Endothelial cell of umbilical vein (primary cell): Measurements from ENCODE around the gene HMGCS1. TPM values are rescaled to one million over a fixed set of nuclear protein-coding genes. Genes with fewer than 3 reads are reported as not detected.

Source experiments
- BruUV-seq: library from RNA; stranded (reverse); fragments of 400-500 nt; replicated peaks from 2 replicates; lab custom pipeline; 2021; lab: Mats Ljungman, UMichigan
- CTCF ChIA-PET: fragments of 300-600, 350-600 bp; sonication (Branson Sonifier 250); formaldehyde crosslinking; loops from one replicate; lab custom pipeline; 2021; ENCODE audit warnings: antibody characterized with exemption, inconsistent platforms; lab: Charles Lee
- POLR2A ChIA-PET: fragments of 300-600, 350-600 bp; sonication (Branson Sonifier 250); formaldehyde crosslinking; loops from one replicate; lab custom pipeline; 2021; ENCODE audit warnings: antibody characterized with exemption, inconsistent platforms; lab: Charles Lee
- DNase-seq: peaks from one replicate; pipeline ENCODE4 v3.0.0-alpha.2; 2011; ENCODE audit warnings: low read depth, low spot score
- FAIRE-seq: peaks from 2 replicates; lab custom pipeline; 2011; peaks lifted over from hg19 to GRCh38; lab: Jason Lieb, UNC
- H2AFZ ChIP-seq: 2 replicates; pipeline ENCODE4 v1.6.0; 2012; ENCODE audit warnings: low read depth, low read length, control low read depth, inconsistent platforms
- H3K27ac ChIP-seq: 2 replicates; pipeline ENCODE4 v1.5.1; 2011; ENCODE audit warnings: low read depth, mild to moderate bottlenecking, control low read depth, low read length, moderate library complexity; ENCODE audit not compliant: insufficient read depth
- H3K27me3 ChIP-seq, 2 experiments: 2 replicates each; pipeline versions ENCODE4 v1.6.0 to v1.6.1; 2011; ENCODE audit warnings: low read length in 2 of 2, mixed read lengths in 1 of 2; ENCODE audit not compliant: control insufficient read depth in 2 of 2, insufficient read depth in 2 of 2
- H3K36me3 ChIP-seq, 2 experiments: 2 replicates in 1 of 2; 3 replicates in 1 of 2; pipeline ENCODE4 v1.5.1; 2011; ENCODE audit warnings: low read length in 2 of 2, mild to moderate bottlenecking in 1 of 2, moderate library complexity in 1 of 2; ENCODE audit not compliant: control insufficient read depth in 2 of 2, insufficient read depth in 2 of 2; ENCODE audit errors: extremely low read depth in 1 of 2
- H3K4me1 ChIP-seq: 3 replicates; pipeline ENCODE4 v1.5.1; 2011; ENCODE audit warnings: mild to moderate bottlenecking, low read length; ENCODE audit not compliant: control insufficient read depth, insufficient read depth; ENCODE audit errors: extremely low read depth
- H3K4me2 ChIP-seq: 2 replicates; pipeline ENCODE4 v1.6.1; 2011; ENCODE audit warnings: low read length, control low read depth, mixed read lengths; ENCODE audit not compliant: insufficient read depth
- H3K4me3 ChIP-seq, 3 experiments: fragments of 200-600 bp in 1 of 3; sonication (generic), shearing (Covaris generic) in 1 of 3; replicated peaks in 1 of 3; 2 replicates each; pipeline ENCODE4 v1.5.1; 2011 to 2016; ENCODE audit warnings: control low read depth in 3 of 3, low read length in 3 of 3, mild to moderate bottlenecking in 2 of 3, inconsistent platforms in 1 of 3, low read depth in 1 of 3, moderate library complexity in 1 of 3; ENCODE audit not compliant: insufficient read depth in 1 of 3
- H3K79me2 ChIP-seq: 2 replicates; pipeline ENCODE4 v1.6.0; 2012; ENCODE audit warnings: low read length, inconsistent platforms; ENCODE audit not compliant: control insufficient read depth, insufficient read depth
- H3K9ac ChIP-seq: replicated peaks from 2 replicates; pipeline ENCODE3; 2011; ENCODE audit warnings: low read length, control low read depth; ENCODE audit not compliant: insufficient read depth; ENCODE audit errors: extremely low read depth
- H3K9me1 ChIP-seq: replicated peaks from 3 replicates; pipeline ENCODE4 v1.6.0; 2011; ENCODE audit warnings: mild to moderate bottlenecking, low read length; ENCODE audit not compliant: control insufficient read depth, insufficient read depth; ENCODE audit errors: extremely low read depth
- H3K9me3 ChIP-seq: replicated peaks from 2 replicates; pipeline ENCODE4 v1.5.1; 2012; ENCODE audit warnings: low read length, inconsistent platforms; ENCODE audit not compliant: control insufficient read depth, insufficient read depth
- H4K20me1 ChIP-seq: replicated peaks from 2 replicates; pipeline ENCODE3; 2011; ENCODE audit warnings: mild to moderate bottlenecking, low read length; ENCODE audit not compliant: control insufficient read depth, insufficient read depth; ENCODE audit errors: extremely low read depth
- CTCF ChIP-seq, 2 donors: IDR thresholded peaks; 1 replicate in 1 of 2; 2 replicates in 1 of 2; pipeline ENCODE4 v1.5.1; 2011; ENCODE audit warnings: low read length in 2 of 2, mild to moderate bottlenecking in 2 of 2, moderate library complexity in 2 of 2, control low read depth in 1 of 2, inconsistent platforms in 1 of 2, low read depth in 1 of 2; ENCODE audit not compliant: insufficient read depth in 1 of 2; ENCODE audit errors: extremely low read depth in 1 of 2
- EZH2 ChIP-seq: IDR thresholded peaks from 2 replicates; pipeline ENCODE4 v1.6.1; 2012; ENCODE audit warnings: borderline replicate concordance, low read depth, mild to moderate bottlenecking, moderate library complexity, low read length, inconsistent platforms; ENCODE audit not compliant: severe bottlenecking
- FOS ChIP-seq: IDR thresholded peaks from 2 replicates; pipeline ENCODE4 v1.6.1; 2011; ENCODE audit warnings: mild to moderate bottlenecking, low read length, moderate library complexity, borderline replicate concordance; ENCODE audit not compliant: insufficient read depth
- GATA2 ChIP-seq: IDR thresholded peaks from 2 replicates; pipeline ENCODE4 v1.7.0; 2011; ENCODE audit warnings: low read depth, mild to moderate bottlenecking, moderate library complexity, mixed read lengths, low read length; ENCODE audit not compliant: insufficient read length, insufficient read depth
- JUN ChIP-seq: IDR thresholded peaks from 2 replicates; pipeline ENCODE4 v1.6.1; 2011; ENCODE audit warnings: borderline replicate concordance, low read depth; ENCODE audit not compliant: insufficient read length, insufficient read depth
- MAX ChIP-seq: IDR thresholded peaks from 2 replicates; pipeline ENCODE4 v1.6.1; 2011; ENCODE audit not compliant: insufficient read depth, insufficient read length
- MYC ChIP-seq: IDR thresholded peaks from one replicate; pipeline ENCODE4 v1.6.1; 2011; ENCODE audit warnings: mild to moderate bottlenecking, low read depth, low read length
- POLR2A ChIP-seq: IDR thresholded peaks from 2 replicates; pipeline ENCODE4 v1.6.1; 2012; ENCODE audit warnings: low read depth, mild to moderate bottlenecking, control low read depth, low read length
- POLR2AphosphoS5 ChIP-seq: IDR thresholded peaks from 2 replicates; pipeline ENCODE4 v1.6.1; 2012; ENCODE audit warnings: low read depth, mild to moderate bottlenecking, control low read depth, low read length, moderate library complexity; ENCODE audit not compliant: insufficient read depth
- dilution Hi-C: fragments of 300-500 bp; cut with MboI; formaldehyde crosslinking; loops from one replicate; pipeline ENCODE4 v1.15.0; 2019; ENCODE audit warnings: low sequenced_read_pairs; ENCODE audit not compliant: extremely low pct_ligation_motif_present
- intact Hi-C: fragments of 100-400 bp; cut with micrococcal nuclease; formaldehyde crosslinking; loops from one replicate; pipeline ENCODE4 v1.10.0; 2022
- polyA plus RNA-seq, 4 experiments: library from polyadenylated mRNA; depleted of rRNA in 3 of 4; stranded (reverse) in 3 of 4; unstranded in 1 of 4; fragments of >200 nt; gene quantifications; 2 replicates each; pipeline versions ENCODE4 v1.2.1 to v1.2.3, GENCODE V29; 2011 to 2012; ENCODE audit warnings: missing spikeins in 1 of 4
- total RNA-seq: library from RNA; stranded (reverse); gene quantifications from 2 replicates; pipeline ENCODE4 v1.2.3, GENCODE V29; 2021

Gene HMGCS1
- total and polyA plus RNA-seq, 2 donors (not counting 3 experiments of a cell fraction or from before 2014, with no cell fraction given) = 43.3 to 133 TPM

GRCh38 chr5:43245724-43246385 is 67.4 kb downstream of the HMGCS1 start:
- no peak overlapping the region for H3K4me2 ChIP-seq
- H3K4me3 ChIP-seq = no peak overlapping the region
- H3K9me1 ChIP-seq = no peaks in the 10 kb centered on the region
- ChIA-PET POLR2A (no interaction called here), CTCF (no interaction called here)
- H3K27ac ChIP-seq = no peak overlapping the region
- H3K9me3 ChIP-seq = no peaks in the 10 kb centered on the region
- peaks cover 8 to 11% of the 10 kb centered on the region in 2 experiments for H3K27me3 ChIP-seq
- no peak for TF ChIP-seq POLR2A
- no peak for TF ChIP-seq POLR2AphosphoS5
- TF ChIP-seq CTCF (IDR thresholded peaks at IDR 0.05; ENCODE audit: extremely low read depth in 1 of 2, insufficient read depth in 1 of 2, low read depth in 1 of 2, low read length in 2 of 2) = no peak
- TF ChIP-seq JUN = no peak
- TF ChIP-seq MYC = no peak
- TF ChIP-seq EZH2 = no peak
- TF ChIP-seq MAX = no peak
- no peak for TF ChIP-seq GATA2
- TF ChIP-seq FOS = no peak
- dilution Hi-C loops (no loop called here), intact Hi-C loops (no loop called here)
- no peaks in the 10 kb centered on the region for H3K36me3 ChIP-seq
- no peak overlapping the region for H3K9ac ChIP-seq
- no peak overlapping the region for H2AFZ ChIP-seq
- H3K79me2 ChIP-seq = no peaks in the 10 kb centered on the region
- FAIRE-seq (no peak), DNase-seq (no peak)
- no peaks in the 10 kb centered on the region for H4K20me1 ChIP-seq
- H3K4me1 ChIP-seq = no peaks in the 10 kb centered on the region
- BruUV-seq = no TSS peak
